Panc1 (cell line): Measurements from ENCODE around the gene HNRNPA1L2. TPM values are rescaled to one million over a fixed set of nuclear protein-coding genes. Genes with fewer than 3 reads are reported as not detected.

ENCODE experiments used
- ATAC-seq: fragments of 200-7000 bp; cut with Tn5 transposase; 2 replicates; pipeline ENCODE4 v1.9.1; 2020; ENCODE audit warnings: mild to moderate bottlenecking, moderate library complexity
- BruUV-seq: library from RNA; stranded (reverse); fragments of 400-500 nt; replicated peaks from 2 replicates; lab custom pipeline; 2021; lab: Mats Ljungman, UMichigan
- CTCF ChIA-PET: fragments of 300-600 bp; sonication (Branson Sonifier 250); formaldehyde crosslinking; loops from one replicate; lab custom pipeline; 2022; ENCODE audit warnings: antibody characterized with exemption; lab: Charles Lee
- POLR2A ChIA-PET: fragments of 300-600 bp; sonication (Branson Sonifier 250); formaldehyde crosslinking; loops from one replicate; lab custom pipeline; 2022; ENCODE audit warnings: antibody characterized with exemption; lab: Charles Lee
- DNase-seq: peaks from one replicate; pipeline ENCODE4 v3.0.0-alpha.2; 2010; ENCODE audit warnings: low read depth, low spot score
- H3K27ac ChIP-seq: 2 replicates; pipeline ENCODE4 v1.5.1; 2011; ENCODE audit warnings: mild to moderate bottlenecking, low read length, inconsistent platforms
- H3K27me3 ChIP-seq: fragments of 200-500 bp; sonication (Bioruptor generic); 2 replicates; pipeline ENCODE4 v1.6.0; 2014; ENCODE audit warnings: low read length, inconsistent platforms; ENCODE audit not compliant: control insufficient read depth, insufficient read depth
- H3K36me3 ChIP-seq: fragments of 200-500 bp; sonication (Bioruptor generic); 2 replicates; pipeline ENCODE4 v1.5.1; 2014; ENCODE audit warnings: inconsistent platforms, mild to moderate bottlenecking, low read length, moderate library complexity; ENCODE audit not compliant: control insufficient read depth, insufficient read depth
- H3K4me1 ChIP-seq: 2 replicates; pipeline ENCODE4 v1.5.1; 2011; ENCODE audit warnings: inconsistent platforms, mild to moderate bottlenecking, low read length, moderate library complexity; ENCODE audit not compliant: control insufficient read depth, insufficient read depth
- H3K4me3 ChIP-seq, 2 experiments: 2 replicates each; pipeline ENCODE4 v1.5.1; 2011 to 2012; ENCODE audit warnings: low read depth in 2 of 2, low read length in 2 of 2, mild to moderate bottlenecking in 2 of 2, inconsistent platforms in 1 of 2, moderate library complexity in 1 of 2
- H3K9me3 ChIP-seq: fragments of 200-500 bp; sonication (Bioruptor generic); 2 replicates; pipeline ENCODE4 v1.5.1; 2014; ENCODE audit warnings: low read depth, mild to moderate bottlenecking, inconsistent platforms, low read length, moderate library complexity; ENCODE audit not compliant: control insufficient read depth, insufficient read depth
- POLR2AphosphoS5 ChIP-seq: IDR thresholded peaks from 2 replicates; pipeline ENCODE4 v1.6.1; 2012; ENCODE audit warnings: mild to moderate bottlenecking, low read depth, low read length, moderate library complexity
- SIN3A ChIP-seq: IDR thresholded peaks from 2 replicates; pipeline ENCODE4 v1.6.1; 2012; ENCODE audit warnings: low read depth, mild to moderate bottlenecking, low read length, moderate library complexity, borderline replicate concordance; ENCODE audit not compliant: insufficient read depth
- TCF7L2 ChIP-seq: IDR thresholded peaks from 2 replicates; pipeline ENCODE4 v1.6.1; 2011; ENCODE audit warnings: mild to moderate bottlenecking, low read depth, low read length, inconsistent platforms
- in situ Hi-C: cut with HindIII; loops from 2 replicates; pipeline ENCODE4 v1.10.0; 2016; ENCODE audit warnings: low sequenced_read_pairs, low pct_unique_long_range_greater_than_20kb
- intact Hi-C: fragments of 100-400 bp; cut with micrococcal nuclease; formaldehyde crosslinking; loops from one replicate; pipeline ENCODE4 v1.10.0; 2022; ENCODE audit not compliant: unreplicated experiment
- total RNA-seq: library from RNA; stranded (reverse); gene quantifications from one replicate; pipeline ENCODE4 v1.2.1, GENCODE V29; 2021; ENCODE audit not compliant: unreplicated experiment
- TF ChIP-seq, protein P1 (sequence below): fragments of 450-650 bp; IDR thresholded peaks from 2 replicates; pipeline ENCODE4 v1.5.1; 2017; ENCODE audit warnings: mild to moderate bottlenecking
- TF ChIP-seq, protein P2 (sequence below), 2 experiments: IDR thresholded peaks; 2 replicates each; pipeline ENCODE4 v1.6.1; 2011 to 2012; ENCODE audit warnings: low read depth in 2 of 2, control low read depth in 1 of 2, low read length in 1 of 2, mild to moderate bottlenecking in 1 of 2, moderate library complexity in 1 of 2; ENCODE audit not compliant: insufficient read depth in 1 of 2

HNRNPA1L2 gene
- total RNA-seq, 1 experiment from 2014 or later, result 3.2 TPM

GRCh38 chr13:52652196-52652979, 10.2 kb downstream of the HNRNPA1L2 start, which contains the start of gene SUGT1:
TSS of gene SUGT1 (plus strand) at chr13:52652836. CDS start at chr13:52652921, 85 bp downstream.
- peaks cover 9% of the 10 kb centered on the region; the same call in 1 of the 2 replicates for H3K4me1 ChIP-seq
- intact Hi-C loops (no loop called here), in situ Hi-C loops (no loop called here)
- peak within 1 kb of the TSS; percentile 98 for H3K27ac ChIP-seq
- BruUV-seq, result no TSS peak
- H3K27me3 ChIP-seq, result no peaks in the 10 kb centered on the region
- H3K4me3 ChIP-seq, result peak within 1 kb of the TSS; percentile 66 to 92
- DNase-seq (peak; percentile 70), ATAC-seq (peak; percentile 99)
- ChIA-PET CTCF (no interaction called here), POLR2A (interaction anchor here (0.6 kb wide), 2 partner anchors 35 to 535 kb away, joined by 3 to 9 read pairs; no protein-coding TSS in a partner anchor)
- peaks cover 26% of the 10 kb centered on the region for H3K36me3 ChIP-seq
- H3K9me3 ChIP-seq, result no peaks in the 10 kb centered on the region
- TF ChIP-seq, protein P1, sequence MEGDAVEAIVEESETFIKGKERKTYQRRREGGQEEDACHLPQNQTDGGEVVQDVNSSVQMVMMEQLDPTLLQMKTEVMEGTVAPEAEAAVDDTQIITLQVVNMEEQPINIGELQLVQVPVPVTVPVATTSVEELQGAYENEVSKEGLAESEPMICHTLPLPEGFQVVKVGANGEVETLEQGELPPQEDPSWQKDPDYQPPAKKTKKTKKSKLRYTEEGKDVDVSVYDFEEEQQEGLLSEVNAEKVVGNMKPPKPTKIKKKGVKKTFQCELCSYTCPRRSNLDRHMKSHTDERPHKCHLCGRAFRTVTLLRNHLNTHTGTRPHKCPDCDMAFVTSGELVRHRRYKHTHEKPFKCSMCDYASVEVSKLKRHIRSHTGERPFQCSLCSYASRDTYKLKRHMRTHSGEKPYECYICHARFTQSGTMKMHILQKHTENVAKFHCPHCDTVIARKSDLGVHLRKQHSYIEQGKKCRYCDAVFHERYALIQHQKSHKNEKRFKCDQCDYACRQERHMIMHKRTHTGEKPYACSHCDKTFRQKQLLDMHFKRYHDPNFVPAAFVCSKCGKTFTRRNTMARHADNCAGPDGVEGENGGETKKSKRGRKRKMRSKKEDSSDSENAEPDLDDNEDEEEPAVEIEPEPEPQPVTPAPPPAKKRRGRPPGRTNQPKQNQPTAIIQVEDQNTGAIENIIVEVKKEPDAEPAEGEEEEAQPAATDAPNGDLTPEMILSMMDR, result peak; percentile 69
- TF ChIP-seq SIN3A (peak; percentile 92; the same call in 1 of the 2 replicates), POLR2AphosphoS5 (peak; percentile 90), TCF7L2 (peak; percentile 27; the same call in 1 of the 2 replicates)
- TF ChIP-seq, protein P2, sequence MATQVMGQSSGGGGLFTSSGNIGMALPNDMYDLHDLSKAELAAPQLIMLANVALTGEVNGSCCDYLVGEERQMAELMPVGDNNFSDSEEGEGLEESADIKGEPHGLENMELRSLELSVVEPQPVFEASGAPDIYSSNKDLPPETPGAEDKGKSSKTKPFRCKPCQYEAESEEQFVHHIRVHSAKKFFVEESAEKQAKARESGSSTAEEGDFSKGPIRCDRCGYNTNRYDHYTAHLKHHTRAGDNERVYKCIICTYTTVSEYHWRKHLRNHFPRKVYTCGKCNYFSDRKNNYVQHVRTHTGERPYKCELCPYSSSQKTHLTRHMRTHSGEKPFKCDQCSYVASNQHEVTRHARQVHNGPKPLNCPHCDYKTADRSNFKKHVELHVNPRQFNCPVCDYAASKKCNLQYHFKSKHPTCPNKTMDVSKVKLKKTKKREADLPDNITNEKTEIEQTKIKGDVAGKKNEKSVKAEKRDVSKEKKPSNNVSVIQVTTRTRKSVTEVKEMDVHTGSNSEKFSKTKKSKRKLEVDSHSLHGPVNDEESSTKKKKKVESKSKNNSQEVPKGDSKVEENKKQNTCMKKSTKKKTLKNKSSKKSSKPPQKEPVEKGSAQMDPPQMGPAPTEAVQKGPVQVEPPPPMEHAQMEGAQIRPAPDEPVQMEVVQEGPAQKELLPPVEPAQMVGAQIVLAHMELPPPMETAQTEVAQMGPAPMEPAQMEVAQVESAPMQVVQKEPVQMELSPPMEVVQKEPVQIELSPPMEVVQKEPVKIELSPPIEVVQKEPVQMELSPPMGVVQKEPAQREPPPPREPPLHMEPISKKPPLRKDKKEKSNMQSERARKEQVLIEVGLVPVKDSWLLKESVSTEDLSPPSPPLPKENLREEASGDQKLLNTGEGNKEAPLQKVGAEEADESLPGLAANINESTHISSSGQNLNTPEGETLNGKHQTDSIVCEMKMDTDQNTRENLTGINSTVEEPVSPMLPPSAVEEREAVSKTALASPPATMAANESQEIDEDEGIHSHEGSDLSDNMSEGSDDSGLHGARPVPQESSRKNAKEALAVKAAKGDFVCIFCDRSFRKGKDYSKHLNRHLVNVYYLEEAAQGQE (IDR thresholded peaks at IDR 0.05; ENCODE audit: insufficient read depth in 1 of 2, low read depth in 2 of 2, low read length in 1 of 2), result no peak

GRCh38 chr13:52652980-52653303, 10.7 kb downstream of the HNRNPA1L2 start:
- ATAC-seq (peak; percentile 25), DNase-seq (no peak)
- intact Hi-C loops (no loop called here), in situ Hi-C loops (no loop called here)
- Histone ChIP-seq H3K4me3 (peak overlapping the region; percentile 66 to 92), H3K4me1 (peaks cover 9% of the 10 kb centered on the region; the same call in 1 of the 2 replicates), H3K9me3 (no peaks in the 10 kb centered on the region), H3K27ac (peak overlapping the region; percentile 86), H3K36me3 (peaks cover 28% of the 10 kb centered on the region), H3K27me3 (no peaks in the 10 kb centered on the region)
- BruUV-seq, result TSS peak; percentile 76
- TF ChIP-seq, protein P1, result peak; percentile 44
- TF ChIP-seq SIN3A, result no peak
- ChIA-PET POLR2A (no interaction called here), CTCF (no interaction called here)
